Measurements from ENCODE around the gene GZMM. TPM values are rescaled to one million over a fixed set of nuclear protein-coding genes. Genes with fewer than 3 reads are reported as not detected.

GZMM gene
- total RNA-seq, 2 experiments from 2014 or later, result 46.9 to 76.3 TPM

- Mint-ChIP-seq H3K36me3 (no peaks in the 10 kb centered on the region), H3K4me1 (peaks cover 2% of the 10 kb centered on the region)
These were observed 46.5 kb downstream of the GZMM start for GRCh38 chr19:590396-590745.

GRCh38 chr19:590750-591098 lies 46.9 kb downstream of the GZMM start:
- Mint-ChIP-seq H3K36me3 (no peaks in the 10 kb centered on the region), H3K4me1 (peaks cover 2% of the 10 kb centered on the region)
- CTCF ChIA-PET, result no interaction called here

More at GRCh38 chr19:590396-590745, 46.5 kb downstream of the GZMM start:
- Mint-ChIP-seq H3K27ac (no peak overlapping the region), H3K27me3 (peaks cover 37% of the 10 kb centered on the region), H3K9me3 (ENCODE audit: low read depth) (no peaks in the 10 kb centered on the region), H3K4me3 (no peak overlapping the region)
- CTCF ChIA-PET, result interaction anchor here (0.8 kb wide), 1 partner anchor 144 kb away, joined by 3 read pairs; no protein-coding TSS in a partner anchor
- no peak for DNase-seq
- ATAC-seq, result peak; percentile 37

GRCh38 chr19:591099-591958 lies 47.5 kb downstream of the GZMM start:
- H3K27ac Mint-ChIP-seq, result no peak overlapping the region
- peaks cover 2% of the 10 kb centered on the region for H3K4me1 Mint-ChIP-seq
- H3K36me3 Mint-ChIP-seq, result no peaks in the 10 kb centered on the region
- H3K4me3 Mint-ChIP-seq, result no peak overlapping the region
- CTCF ChIA-PET, result no interaction called here
- H3K27me3 Mint-ChIP-seq, result peaks cover 35% of the 10 kb centered on the region
- no peaks in the 10 kb centered on the region for H3K9me3 Mint-ChIP-seq (ENCODE audit: low read depth)
- no peak for DNase-seq
- no peak for ATAC-seq

More at GRCh38 chr19:590750-591098, 46.9 kb downstream of the GZMM start:
- no peak for DNase-seq
- Mint-ChIP-seq H3K4me3 (no peak overlapping the region), H3K27ac (no peak overlapping the region), H3K9me3 (ENCODE audit: low read depth) (no peaks in the 10 kb centered on the region), H3K27me3 (peaks cover 37% of the 10 kb centered on the region)
- no peak for ATAC-seq

- Mint-ChIP-seq H3K27me3 (peaks cover 33% of the 10 kb centered on the region), H3K36me3 (no peaks in the 10 kb centered on the region), H3K9me3 (ENCODE audit: low read depth) (no peaks in the 10 kb centered on the region), H3K27ac (no peak overlapping the region), H3K4me1 (peaks cover 2% of the 10 kb centered on the region), H3K4me3 (no peak overlapping the region)
- DNase-seq (no peak), ATAC-seq (no peak)
- CTCF ChIA-PET, result interaction anchor here (1.5 kb wide), 1 partner anchor 8 kb away, joined by 5 read pairs; no protein-coding TSS in a partner anchor
These were observed 48.2 kb downstream of the GZMM start for GRCh38 chr19:592101-592500.

- DNase-seq (no peak), ATAC-seq (no peak)
- Mint-ChIP-seq H3K9me3 (ENCODE audit: low read depth) (no peaks in the 10 kb centered on the region), H3K36me3 (no peaks in the 10 kb centered on the region), H3K4me1 (peaks cover 2% of the 10 kb centered on the region), H3K27ac (no peak overlapping the region), H3K4me3 (no peak overlapping the region), H3K27me3 (peaks cover 31% of the 10 kb centered on the region)
- CTCF ChIA-PET, result interaction anchor here (1.5 kb wide), 1 partner anchor 9 kb away, joined by 5 read pairs; no protein-coding TSS in a partner anchor
These were observed 49.2 kb downstream of the GZMM start for GRCh38 chr19:593055-593454.

- H3K27ac Mint-ChIP-seq, result no peak overlapping the region
- H3K4me3 Mint-ChIP-seq, result no peak overlapping the region
- CTCF ChIA-PET, result interaction anchor here (1.5 kb wide), 1 partner anchor 9 kb away, joined by 5 read pairs; no protein-coding TSS in a partner anchor
These were observed 49.7 kb downstream of the GZMM start for GRCh38 chr19:593505-593904.

GRCh38 chr19:594265-594870 lies 50.5 kb downstream of the GZMM start:
- peaks cover 22% of the 10 kb centered on the region for H3K27me3 Mint-ChIP-seq
- H3K36me3 Mint-ChIP-seq, result no peaks in the 10 kb centered on the region
- H3K4me3 Mint-ChIP-seq, result no peak overlapping the region
- CTCF ChIA-PET, result no interaction called here
- ATAC-seq (no peak), DNase-seq (no peak)
- no peak overlapping the region for H3K27ac Mint-ChIP-seq
- no peaks in the 10 kb centered on the region for H3K9me3 Mint-ChIP-seq (ENCODE audit: low read depth)
- no peaks in the 10 kb centered on the region for H3K4me1 Mint-ChIP-seq

More at GRCh38 chr19:593505-593904, 49.7 kb downstream of the GZMM start:
- no peak for ATAC-seq
- Mint-ChIP-seq H3K36me3 (no peaks in the 10 kb centered on the region), H3K9me3 (ENCODE audit: low read depth) (no peaks in the 10 kb centered on the region), H3K27me3 (peaks cover 28% of the 10 kb centered on the region), H3K4me1 (peaks cover 2% of the 10 kb centered on the region)
- no peak for DNase-seq

GRCh38 chr19:595326-596262 lies 51.7 kb downstream of the GZMM start:
- Mint-ChIP-seq H3K4me1 (no peaks in the 10 kb centered on the region), H3K4me3 (no peak overlapping the region), H3K27ac (no peak overlapping the region), H3K36me3 (no peaks in the 10 kb centered on the region), H3K27me3 (peaks cover 20% of the 10 kb centered on the region), H3K9me3 (ENCODE audit: low read depth) (no peaks in the 10 kb centered on the region)
- CTCF ChIA-PET, result interaction anchor here (1.3 kb wide), 1 partner anchor 12 kb away, joined by 5 read pairs; no protein-coding TSS in a partner anchor
- no peak for DNase-seq
- no peak for ATAC-seq

- H3K4me1 Mint-ChIP-seq, result no peaks in the 10 kb centered on the region
- DNase-seq, result no peak
- CTCF ChIA-PET, result interaction anchor here (1.3 kb wide), 1 partner anchor 12 kb away, joined by 5 read pairs; no protein-coding TSS in a partner anchor
- peaks cover 17% of the 10 kb centered on the region for H3K27me3 Mint-ChIP-seq
- no peaks in the 10 kb centered on the region for H3K36me3 Mint-ChIP-seq
- H3K27ac Mint-ChIP-seq, result no peak overlapping the region
- H3K9me3 Mint-ChIP-seq (ENCODE audit: low read depth), result no peaks in the 10 kb centered on the region
- no peak overlapping the region for H3K4me3 Mint-ChIP-seq
- no peak for ATAC-seq
These were observed 52.4 kb downstream of the GZMM start for GRCh38 chr19:596263-596655.

GRCh38 chr19:597406-598315 lies 53.8 kb downstream of the GZMM start:
- DNase-seq (no peak), ATAC-seq (no peak)
- CTCF ChIA-PET, result interaction anchor here (1.0 kb wide), 2 partner anchors 12 to 42 kb away, joined by 3 read pairs; partner anchors contain the start of gene FGF22
- H3K27ac Mint-ChIP-seq, result no peak overlapping the region
- H3K4me1 Mint-ChIP-seq, result no peaks in the 10 kb centered on the region
- H3K9me3 Mint-ChIP-seq (ENCODE audit: low read depth), result no peaks in the 10 kb centered on the region
- H3K4me3 Mint-ChIP-seq, result no peak overlapping the region
- no peaks in the 10 kb centered on the region for H3K36me3 Mint-ChIP-seq
- peaks cover 10% of the 10 kb centered on the region for H3K27me3 Mint-ChIP-seq

Data from activated CD8-positive, alpha-beta memory T cell treated with anti-CD3 and anti-CD28 coated beads, Interleukin-2, amount 10 ng/mL, durations not matched to agents 7 days and 5 days (primary cell).